Loucy (cell line): ENCODE data around the gene OAF.

Experiments used
- H2AFZ ChIP-seq: fragments of 200-600 bp; sonication (generic); 2 replicates; pipeline ENCODE4 v1.6.0; 2016; ENCODE audit warnings: antibody characterized with exemption, mild to moderate bottlenecking, low read length, moderate library complexity
- H3F3A ChIP-seq: fragments of 200-600 bp; 2 replicates; pipeline ENCODE4 v1.6.0; 2016; ENCODE audit warnings: antibody characterized with exemption, low read depth, mild to moderate bottlenecking
- H3K27me3 ChIP-seq: fragments of 200-600 bp; sonication (generic); 2 replicates; pipeline ENCODE4 v1.6.1; 2014; ENCODE audit warnings: low read length, mild to moderate bottlenecking; ENCODE audit not compliant: insufficient read depth, poor library complexity, severe bottlenecking
- H3K36me3 ChIP-seq: fragments of 200-600 bp; sonication (generic); 2 replicates; pipeline ENCODE4 v1.6.1; 2016; ENCODE audit warnings: low read length; ENCODE audit not compliant: insufficient read depth
- H3K4me1 ChIP-seq: fragments of 200-600 bp; sonication (generic); 2 replicates; pipeline ENCODE4 v1.5.1; 2014; ENCODE audit warnings: low read length, mild to moderate bottlenecking; ENCODE audit not compliant: insufficient read depth, poor library complexity, severe bottlenecking
- H3K4me2 ChIP-seq: fragments of 200-600 bp; sonication (generic); 2 replicates; pipeline ENCODE4 v1.6.0; 2014; ENCODE audit warnings: antibody characterized with exemption, low read length, low read depth, mild to moderate bottlenecking; ENCODE audit not compliant: poor library complexity, severe bottlenecking
- H3K4me3 ChIP-seq: fragments of 200-600 bp; sonication (generic); 2 replicates; pipeline ENCODE4 v1.5.1; 2014; ENCODE audit warnings: low read length, mild to moderate bottlenecking, mixed read lengths; ENCODE audit not compliant: poor library complexity, severe bottlenecking
- H3K79me2 ChIP-seq: fragments of 200-600 bp; sonication (generic); 2 replicates; pipeline ENCODE4 v1.6.1; 2014; ENCODE audit warnings: low read length; ENCODE audit not compliant: insufficient read depth
- H3K9ac ChIP-seq: fragments of 200-600 bp; sonication (generic); 2 replicates; pipeline ENCODE4 v1.6.0; 2014; ENCODE audit warnings: mild to moderate bottlenecking, low read depth, low read length, moderate library complexity; ENCODE audit not compliant: poor library complexity, severe bottlenecking
- H3K9me2 ChIP-seq: fragments of 200-600 bp; sonication (generic); replicated peaks from 2 replicates; pipeline ENCODE4 v1.6.1; 2016; ENCODE audit warnings: low read depth, low read length, mixed read lengths
- H3K9me3 ChIP-seq: fragments of 200-600 bp; sonication (generic); 2 replicates; pipeline ENCODE4 v1.6.1; 2014; ENCODE audit warnings: mild to moderate bottlenecking, antibody characterized with exemption, low read length, low read depth; ENCODE audit not compliant: insufficient read depth
- H4K20me1 ChIP-seq: fragments of 200-600 bp; sonication (generic); 2 replicates; pipeline ENCODE4 v1.6.0; 2014; ENCODE audit warnings: antibody characterized with exemption, low read length, mild to moderate bottlenecking; ENCODE audit not compliant: insufficient read depth, poor library complexity, severe bottlenecking
- EZH2phosphoT487 ChIP-seq: fragments of 200-600 bp; IDR thresholded peaks from 2 replicates; pipeline ENCODE4 v1.6.1; 2018; ENCODE audit warnings: antibody characterized with exemption, mild to moderate bottlenecking, moderate library complexity, borderline replicate concordance
- TF ChIP-seq, protein P1 (sequence below): fragments of 200-600 bp; sonication (generic); conservative IDR thresholded peaks from 2 replicates; pipeline ENCODE4 v1.5.1; 2014; ENCODE audit warnings: mild to moderate bottlenecking, antibody characterized with exemption, low read length

Gene OAF

DNA sequence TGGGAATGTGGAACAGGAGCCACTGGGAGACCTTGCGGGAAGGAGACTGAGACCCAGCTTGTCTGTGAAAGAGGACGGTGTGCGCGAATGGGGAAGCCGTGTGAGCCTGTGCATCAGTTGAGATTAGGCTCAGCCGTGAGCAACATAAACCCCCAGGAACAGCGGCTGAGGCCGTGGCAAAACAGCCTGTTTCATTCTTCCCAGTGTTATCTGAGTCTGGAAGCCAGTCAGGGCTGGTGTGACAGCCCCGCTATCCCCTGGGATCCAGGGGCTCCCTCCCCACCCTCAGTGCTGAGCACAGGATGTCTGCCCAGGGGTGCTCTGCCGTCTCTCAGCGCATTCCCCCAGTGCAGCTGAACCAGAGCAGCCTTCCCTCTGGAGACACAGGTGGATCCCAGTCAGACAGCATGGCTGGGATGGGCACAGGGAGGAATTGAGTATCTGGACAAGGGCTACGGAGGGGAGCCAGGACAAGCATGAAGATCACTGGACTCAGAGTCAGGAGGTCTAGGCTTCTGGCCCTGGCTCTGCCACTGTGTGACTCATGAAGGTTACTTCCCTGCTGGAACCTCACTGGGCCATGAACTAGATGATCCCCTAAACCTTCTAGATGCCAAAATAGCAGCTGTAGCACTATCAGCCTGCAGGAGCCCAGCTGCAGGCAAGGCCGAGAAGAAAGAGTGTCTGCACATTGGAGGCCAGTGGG is 8.6 kb downstream of the OAF start:
- Histone ChIP-seq H3K27me3 (no peaks in the 10 kb centered on the region), H3K9me3 (no peaks in the 10 kb centered on the region)
- TF ChIP-seq EZH2phosphoT487, result no peak
- TF ChIP-seq, protein P1, sequence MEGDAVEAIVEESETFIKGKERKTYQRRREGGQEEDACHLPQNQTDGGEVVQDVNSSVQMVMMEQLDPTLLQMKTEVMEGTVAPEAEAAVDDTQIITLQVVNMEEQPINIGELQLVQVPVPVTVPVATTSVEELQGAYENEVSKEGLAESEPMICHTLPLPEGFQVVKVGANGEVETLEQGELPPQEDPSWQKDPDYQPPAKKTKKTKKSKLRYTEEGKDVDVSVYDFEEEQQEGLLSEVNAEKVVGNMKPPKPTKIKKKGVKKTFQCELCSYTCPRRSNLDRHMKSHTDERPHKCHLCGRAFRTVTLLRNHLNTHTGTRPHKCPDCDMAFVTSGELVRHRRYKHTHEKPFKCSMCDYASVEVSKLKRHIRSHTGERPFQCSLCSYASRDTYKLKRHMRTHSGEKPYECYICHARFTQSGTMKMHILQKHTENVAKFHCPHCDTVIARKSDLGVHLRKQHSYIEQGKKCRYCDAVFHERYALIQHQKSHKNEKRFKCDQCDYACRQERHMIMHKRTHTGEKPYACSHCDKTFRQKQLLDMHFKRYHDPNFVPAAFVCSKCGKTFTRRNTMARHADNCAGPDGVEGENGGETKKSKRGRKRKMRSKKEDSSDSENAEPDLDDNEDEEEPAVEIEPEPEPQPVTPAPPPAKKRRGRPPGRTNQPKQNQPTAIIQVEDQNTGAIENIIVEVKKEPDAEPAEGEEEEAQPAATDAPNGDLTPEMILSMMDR, result no peak

DNA sequence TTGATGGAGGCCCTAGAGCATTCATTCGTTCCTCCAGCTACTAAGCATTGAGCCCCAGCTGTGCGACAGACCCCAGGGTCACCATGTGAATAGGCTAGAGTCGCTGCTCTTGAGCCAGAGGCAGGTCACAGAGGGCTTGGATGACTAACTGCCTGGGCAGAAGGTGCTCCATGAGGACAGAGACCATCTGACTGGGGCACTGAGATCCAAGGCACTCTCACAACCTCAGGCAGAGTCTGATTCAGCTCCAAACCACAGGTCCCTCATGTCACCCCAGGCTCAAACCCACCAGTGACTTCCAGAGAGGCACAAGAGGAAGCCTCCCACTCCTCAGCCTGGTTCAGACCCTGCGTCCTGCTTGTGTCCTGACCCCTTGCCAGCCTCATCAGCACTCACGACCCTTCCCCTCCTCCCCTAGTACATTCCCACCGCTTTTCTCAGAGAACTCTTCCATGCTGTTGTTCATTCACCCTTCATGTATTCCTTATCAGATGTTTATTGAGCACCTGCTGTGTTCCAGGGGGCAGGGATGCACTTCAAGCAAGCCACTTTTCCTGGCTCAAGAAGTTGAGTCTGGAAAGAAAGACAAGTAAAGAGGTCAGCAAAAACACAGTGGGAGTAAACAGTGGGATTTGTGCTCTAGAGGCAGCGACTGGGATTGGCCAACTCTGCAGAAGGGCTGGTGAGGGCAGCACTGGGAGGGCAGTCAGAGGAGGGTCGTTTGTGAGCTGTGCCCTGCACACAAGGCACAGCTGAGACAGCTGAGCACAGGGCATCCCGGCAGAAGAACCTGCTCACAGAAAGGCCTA is 9.3 kb downstream of the OAF start:
- H3K4me3 ChIP-seq, result no peak overlapping the region
- no peak for TF ChIP-seq EZH2phosphoT487
- TF ChIP-seq, protein P1, result no peak
- no peaks in the 10 kb centered on the region for H3K79me2 ChIP-seq
- H3K9me2 ChIP-seq, result no peaks in the 10 kb centered on the region
- H2AFZ ChIP-seq, result no peak overlapping the region
- H4K20me1 ChIP-seq, result no peaks in the 10 kb centered on the region
- no peaks in the 10 kb centered on the region for H3K27me3 ChIP-seq
- no peaks in the 10 kb centered on the region for H3F3A ChIP-seq
- H3K4me2 ChIP-seq, result no peak overlapping the region
- H3K4me1 ChIP-seq, result no peaks in the 10 kb centered on the region
- no peak overlapping the region for H3K9ac ChIP-seq
- H3K36me3 ChIP-seq, result no peaks in the 10 kb centered on the region
- no peaks in the 10 kb centered on the region for H3K9me3 ChIP-seq

More for the DNA sequence above, 8.6 kb downstream of the OAF start:
- no peaks in the 10 kb centered on the region for H3K79me2 ChIP-seq
- no peaks in the 10 kb centered on the region for H3F3A ChIP-seq
- H4K20me1 ChIP-seq, result no peaks in the 10 kb centered on the region
- no peaks in the 10 kb centered on the region for H3K9me2 ChIP-seq
- no peaks in the 10 kb centered on the region for H3K4me1 ChIP-seq
- no peak overlapping the region for H3K9ac ChIP-seq
- H3K4me3 ChIP-seq, result no peak overlapping the region
- H3K4me2 ChIP-seq, result no peak overlapping the region
- no peak overlapping the region for H2AFZ ChIP-seq
- no peaks in the 10 kb centered on the region for H3K36me3 ChIP-seq

DNA sequence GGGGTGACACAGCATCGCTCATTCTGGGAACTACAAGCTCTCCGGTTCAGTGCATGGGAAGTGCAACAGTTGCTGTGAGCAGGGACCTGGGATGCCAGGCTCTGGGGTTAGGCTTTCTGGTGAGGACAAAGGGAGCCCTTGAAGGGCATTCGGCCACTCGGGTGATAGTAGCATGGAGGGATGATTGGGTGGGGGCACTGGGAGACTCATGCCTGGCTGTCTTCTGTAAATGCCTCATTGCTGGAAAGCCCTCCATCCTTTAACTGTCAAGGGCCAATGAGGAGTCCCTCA is 9.9 kb downstream of the OAF start:
- Histone ChIP-seq H3K9me3 (no peaks in the 10 kb centered on the region), H3F3A (no peaks in the 10 kb centered on the region), H3K4me1 (no peaks in the 10 kb centered on the region), H3K27me3 (no peaks in the 10 kb centered on the region), H3K4me3 (no peak overlapping the region), H3K9me2 (no peaks in the 10 kb centered on the region), H4K20me1 (no peaks in the 10 kb centered on the region), H3K4me2 (no peak overlapping the region), H2AFZ (no peak overlapping the region), H3K9ac (no peak overlapping the region), H3K79me2 (no peaks in the 10 kb centered on the region), H3K36me3 (no peaks in the 10 kb centered on the region)
- TF ChIP-seq EZH2phosphoT487, result no peak
- TF ChIP-seq, protein P1, result no peak
